Raji (cell line): ENCODE measurements around the gene FN3KRP.

Source experiments
- POLR2A ChIP-seq: IDR thresholded peaks from 2 replicates; pipeline ENCODE4 v1.6.1; 2011; ENCODE audit warnings: low read depth, low read length, control low read depth; ENCODE audit not compliant: insufficient read depth

Gene FN3KRP

GRCh38 chr17:82697808-82698064 is 18.8 kb upstream of the FN3KRP start:
- no peak for TF ChIP-seq POLR2A

GRCh38 chr17:82698065-82698973 is 18.2 kb upstream of the FN3KRP start, which contains the start of gene RAB40B:
TSS of gene RAB40B (minus strand) at chr17:82698698. CDS start at chr17:82698596, 102 bp downstream.
- TF ChIP-seq POLR2A, result no peak

- no peak for TF ChIP-seq POLR2A
Observed at GRCh38 chr17:82698974-82699442, 17.5 kb upstream of the FN3KRP start.

DNA sequence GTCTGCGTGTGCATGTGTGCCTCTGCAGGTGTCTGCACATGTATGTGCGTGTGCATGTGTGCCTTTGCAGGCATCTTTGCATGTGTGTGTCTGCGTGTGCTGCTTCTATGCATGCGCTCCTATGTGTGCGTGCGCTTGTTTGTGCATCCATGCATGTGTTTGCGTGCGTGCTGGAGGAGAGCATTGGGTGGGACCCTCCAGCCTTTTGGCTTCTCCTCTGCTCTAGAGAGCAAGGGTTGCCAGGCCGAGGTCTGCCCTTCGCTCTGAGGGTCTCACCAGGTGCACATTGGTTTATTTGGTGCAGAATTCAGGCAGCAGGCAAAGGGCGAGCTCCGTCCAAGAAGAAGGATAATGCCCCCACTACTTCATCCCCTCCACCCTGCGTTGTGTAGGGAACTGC is 17.0 kb upstream of the FN3KRP start:
- TF ChIP-seq POLR2A, result no peak

DNA sequence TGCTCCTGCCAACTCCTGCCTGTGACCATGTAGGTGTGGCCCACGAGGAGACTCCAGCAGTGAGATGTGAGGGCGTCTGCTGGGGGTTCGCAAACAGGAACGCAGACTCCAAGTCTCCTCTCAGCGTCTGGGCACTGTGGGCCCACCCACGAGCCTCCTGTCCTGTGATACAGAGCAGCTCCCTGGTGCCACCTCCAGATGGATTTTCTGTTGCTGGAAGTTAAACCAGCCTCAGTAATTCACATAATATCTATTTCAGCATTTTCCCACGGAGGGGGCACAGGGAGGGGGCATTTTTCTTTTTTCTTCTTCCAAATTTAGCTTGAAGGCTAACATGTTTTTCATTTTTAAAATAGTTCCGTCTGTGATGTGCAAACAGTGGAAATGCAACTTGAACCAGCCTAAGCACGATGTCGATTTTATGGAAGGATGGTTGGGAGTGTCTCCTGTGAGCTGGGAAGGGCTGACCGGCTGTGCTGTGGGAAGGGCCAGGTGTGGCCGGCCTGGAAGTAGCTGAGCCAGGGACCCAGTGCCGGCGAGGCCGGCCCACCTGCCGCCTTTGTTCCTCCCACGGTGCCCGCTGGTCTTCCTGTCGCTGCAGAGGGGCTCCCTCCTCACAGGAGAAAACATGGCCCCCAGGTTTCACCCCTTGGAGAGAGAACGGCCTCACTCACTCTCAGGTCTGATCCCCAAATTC is 14.1 kb upstream of the FN3KRP start:
- no peak for TF ChIP-seq POLR2A

GRCh38 chr17:82703036-82703745 is 13.3 kb upstream of the FN3KRP start:
- no peak for TF ChIP-seq POLR2A

DNA sequence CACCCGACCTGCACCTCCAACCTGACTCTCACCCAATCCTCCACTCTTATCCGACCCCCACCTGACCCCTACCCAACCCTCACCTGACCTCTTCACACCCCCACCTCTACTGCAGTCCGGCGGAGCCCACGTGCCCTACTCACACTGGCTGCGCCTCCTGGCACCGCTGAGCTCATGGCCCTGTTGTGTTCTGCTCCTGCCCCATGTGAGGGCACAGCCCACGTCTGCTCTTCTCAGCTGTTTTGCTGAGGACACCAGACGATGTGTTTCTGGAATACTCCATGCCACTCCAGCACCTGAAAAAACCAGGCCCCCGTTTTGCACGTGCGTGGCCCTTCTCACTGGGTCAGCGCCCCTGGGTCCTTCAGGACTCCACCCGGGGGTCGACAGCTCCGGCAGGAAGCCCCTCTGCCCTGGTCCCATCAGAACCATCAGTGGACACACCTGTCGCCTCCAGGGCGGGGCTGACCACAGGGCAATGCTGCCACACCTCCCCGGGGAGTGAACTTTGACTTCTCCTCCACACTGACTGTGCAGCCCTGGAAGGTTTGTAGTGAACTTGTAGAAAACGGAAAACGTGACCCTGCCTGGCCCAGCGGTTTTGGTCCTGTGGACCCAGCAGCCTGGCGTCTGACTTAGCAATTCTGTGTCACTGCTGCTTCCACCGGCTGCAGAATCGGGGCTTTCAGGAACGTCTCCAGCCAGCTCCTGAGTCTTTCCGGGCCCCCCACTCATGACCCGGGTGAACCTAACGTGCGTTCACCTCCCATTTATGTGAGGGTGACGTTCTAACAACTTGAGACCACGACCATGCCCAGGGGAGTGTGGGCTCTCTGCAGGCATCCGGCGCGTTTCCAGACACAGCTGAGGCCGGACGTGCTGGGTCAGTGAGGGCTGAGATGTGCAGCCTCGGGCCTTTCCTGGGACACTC is 12.3 kb upstream of the FN3KRP start:
- no peak for TF ChIP-seq POLR2A

GRCh38 chr17:82704886-82705285 is 11.6 kb upstream of the FN3KRP start:
- TF ChIP-seq POLR2A, result no peak

DNA sequence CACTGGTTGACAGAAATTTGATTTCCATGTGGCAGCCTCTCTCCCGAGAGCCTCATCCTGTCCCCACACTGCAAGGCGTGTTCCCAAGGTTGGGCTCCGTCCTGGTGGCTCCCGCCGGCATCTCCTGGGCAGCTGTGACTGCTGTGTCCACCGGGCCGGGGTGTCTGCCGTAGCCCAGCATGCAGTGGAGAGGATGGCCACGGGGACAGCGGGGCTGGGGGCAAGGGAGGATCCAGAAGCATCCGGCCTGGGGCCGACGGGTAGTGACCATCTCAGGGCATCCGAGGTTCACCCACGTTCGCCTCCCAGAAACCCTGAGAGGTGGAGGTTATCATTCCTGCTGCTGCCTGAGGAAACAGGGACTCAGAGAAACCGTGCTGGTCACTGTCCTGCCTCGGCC is 10.8 kb upstream of the FN3KRP start:
- no peak for TF ChIP-seq POLR2A

DNA sequence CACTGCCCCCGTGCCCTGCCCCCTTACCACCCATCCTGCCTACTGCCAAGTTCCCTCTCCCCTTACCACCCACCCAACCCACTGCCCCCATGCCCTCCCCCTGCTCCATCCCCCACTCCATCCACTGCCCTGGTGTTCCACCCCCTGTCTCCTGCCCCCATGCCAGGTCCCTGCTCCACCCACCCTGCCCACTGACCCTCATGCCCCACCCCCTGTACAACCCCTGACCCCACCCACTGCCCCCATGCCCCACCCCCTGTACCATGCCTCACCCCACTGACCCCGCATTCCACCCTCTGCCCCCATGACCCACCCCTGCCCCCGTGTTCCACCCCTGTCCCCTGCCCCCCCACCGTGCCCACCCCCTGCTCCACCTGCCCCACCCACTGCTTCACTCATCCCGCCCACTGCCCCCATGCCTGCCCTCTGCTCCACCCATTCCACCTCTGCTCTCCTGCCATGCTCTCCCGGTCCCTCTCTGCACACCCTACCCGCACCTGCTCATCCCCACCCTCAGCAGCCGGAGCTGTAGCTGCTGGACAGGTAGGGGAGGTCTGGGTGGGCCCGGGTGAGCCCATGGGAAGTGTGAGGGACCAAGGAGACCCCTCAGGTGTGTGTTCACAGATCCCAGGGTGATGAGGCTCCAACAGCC is 7.4 kb upstream of the FN3KRP start:
- no peak for TF ChIP-seq POLR2A

DNA sequence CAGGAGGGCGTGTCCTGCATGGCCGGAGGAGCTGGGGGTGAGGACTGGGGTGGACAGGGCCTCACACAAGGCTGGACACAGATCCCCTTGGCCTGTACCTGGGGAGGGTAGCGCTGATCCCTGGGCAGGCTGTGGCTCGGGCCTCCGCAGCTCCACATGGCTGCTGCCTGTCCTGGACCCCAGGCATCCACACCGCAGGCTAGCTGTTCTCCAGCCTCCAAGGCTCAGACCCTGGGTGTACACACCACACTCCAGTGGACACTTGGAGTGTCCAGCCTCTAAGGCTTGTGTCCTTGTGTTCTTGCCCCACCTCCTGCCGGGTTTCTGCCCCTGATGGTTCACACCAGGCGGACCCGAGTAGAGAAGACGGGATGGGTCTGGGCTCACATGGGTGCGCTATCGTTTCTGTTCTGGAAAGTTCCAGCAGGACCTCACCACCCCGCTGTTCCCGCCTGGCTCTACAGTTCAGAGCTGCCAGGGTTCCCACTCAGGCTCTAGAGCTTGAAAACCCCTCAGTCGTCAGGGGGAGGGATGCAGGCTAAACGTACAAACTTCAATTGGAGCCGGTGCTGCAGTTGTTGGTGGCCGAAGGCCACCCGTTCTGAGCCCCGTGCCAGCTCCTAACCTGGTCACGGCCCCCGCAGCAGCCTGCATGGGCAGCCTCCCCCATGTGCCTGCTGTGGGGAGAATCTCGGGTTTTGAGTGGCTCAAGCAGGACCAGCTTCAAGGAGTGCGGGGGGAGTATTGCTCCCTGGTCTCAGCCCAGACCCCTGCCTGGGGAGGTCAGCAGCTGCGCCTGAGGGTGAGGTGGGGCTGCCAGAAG is 6.6 kb upstream of the FN3KRP start:
- no peak for TF ChIP-seq POLR2A

DNA sequence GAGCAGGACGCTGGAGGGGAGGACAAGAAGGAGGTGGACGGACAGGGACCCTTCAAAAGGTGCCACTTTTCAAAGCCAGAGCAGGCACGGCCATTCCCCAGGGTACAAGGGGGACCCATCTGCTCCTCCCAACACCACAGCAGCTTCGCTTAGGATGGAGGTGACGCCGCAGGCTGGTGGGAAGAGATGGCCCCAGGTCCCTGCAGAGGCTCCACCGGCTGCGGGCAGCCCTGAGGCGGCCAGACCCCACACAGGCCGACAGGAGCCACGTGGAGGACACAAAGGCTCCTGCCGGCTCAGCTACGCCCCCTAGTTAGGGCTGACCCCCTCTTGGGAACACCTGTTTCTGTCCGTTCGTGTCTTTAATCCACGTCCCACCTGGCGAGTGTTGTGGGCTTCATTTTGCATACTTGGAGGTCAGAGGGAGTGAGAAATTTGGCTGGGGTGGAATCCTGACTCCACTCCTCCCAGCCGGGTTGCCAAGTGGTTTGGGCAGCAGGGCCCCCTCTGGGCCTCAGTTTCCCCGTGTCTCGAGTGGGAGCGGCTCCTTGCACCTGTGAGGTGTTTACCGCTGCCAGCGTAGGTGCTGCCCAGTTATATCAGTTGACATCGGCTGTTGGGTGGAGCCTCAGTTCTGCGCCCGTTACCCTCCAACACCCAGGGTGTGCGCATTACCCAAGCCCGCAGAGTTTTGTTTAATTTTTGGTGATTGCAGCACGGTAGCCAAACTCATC is 5.8 kb upstream of the FN3KRP start:
- TF ChIP-seq POLR2A, result no peak

DNA sequence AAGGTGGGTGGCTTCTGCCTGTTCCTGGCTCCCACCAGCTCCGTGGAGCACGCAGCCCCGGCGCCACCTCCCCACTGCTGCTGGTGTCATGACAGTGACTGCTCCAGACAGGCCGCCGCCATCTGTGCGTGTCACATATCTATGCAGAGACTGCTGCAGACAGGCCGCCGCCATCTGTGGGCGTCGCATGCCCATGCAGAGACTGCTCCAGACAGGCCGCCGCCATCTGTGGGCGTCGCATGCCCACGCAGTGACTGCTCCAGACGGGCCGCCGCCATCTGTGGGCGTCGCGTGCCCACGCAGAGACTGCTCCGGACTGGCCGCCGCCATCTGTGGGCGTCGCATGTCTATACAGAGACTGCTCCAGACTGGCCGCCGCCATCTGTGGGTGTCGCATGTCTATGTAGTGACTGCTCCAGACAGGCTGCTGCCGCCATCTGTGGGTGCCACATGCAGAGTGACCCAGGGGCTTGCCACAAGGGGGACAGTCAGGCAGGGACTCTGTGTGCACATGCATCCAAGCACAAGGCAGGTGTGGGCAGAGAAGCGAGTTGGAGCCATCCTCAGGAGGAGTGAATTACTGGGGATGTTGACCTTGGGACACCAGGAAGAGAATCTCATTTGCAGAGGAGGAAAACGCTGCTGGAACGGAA is 3.3 kb upstream of the FN3KRP start:
- no peak for TF ChIP-seq POLR2A
